Duodenal mucosa (tissue), 2 donors: ENCODE results near the gene CDHR5.
A peak's percentile ranks its signal among the peaks of the same experiment; 100 is the strongest.

Source experiments
- H3K27ac ChIP-seq: one replicate; pipeline ENCODE4 v1.7.0; 2013; ENCODE audit warnings: low read depth, low read length
- H3K27me3 ChIP-seq, 2 donors: one replicate each; pipeline ENCODE4 v1.7.0; 2013; ENCODE audit warnings: low read length in 2 of 2, control low read depth in 1 of 2; ENCODE audit not compliant: insufficient read depth in 2 of 2, control insufficient read depth in 1 of 2
- H3K36me3 ChIP-seq, 2 donors: one replicate each; pipeline ENCODE4 v1.7.0; 2013; ENCODE audit warnings: low read length in 2 of 2, control low read depth in 1 of 2; ENCODE audit not compliant: insufficient read depth in 2 of 2, control insufficient read depth in 1 of 2
- H3K4me1 ChIP-seq, 2 donors: one replicate each; pipeline ENCODE4 v1.7.0; 2013; ENCODE audit warnings: low read length in 2 of 2, control low read depth in 1 of 2; ENCODE audit not compliant: insufficient read depth in 2 of 2, control insufficient read depth in 1 of 2
- H3K4me3 ChIP-seq, 2 donors: one replicate each; pipeline ENCODE4 v1.7.0; 2013; ENCODE audit warnings: low read length in 2 of 2, low read depth in 1 of 2
- H3K9ac ChIP-seq, 2 donors: one replicate each; pipeline ENCODE4 v1.7.0; 2013; ENCODE audit warnings: low read length in 2 of 2, low read depth in 1 of 2
- H3K9me3 ChIP-seq, 2 donors: one replicate each; pipeline ENCODE4 v1.7.0; 2013; ENCODE audit warnings: low read length in 2 of 2, control low read depth in 1 of 2; ENCODE audit not compliant: control insufficient read depth in 1 of 2

Gene CDHR5

GRCh38 chr11:567629-568292 is 57.0 kb downstream of the CDHR5 start:
- Histone ChIP-seq H3K27me3 (no peaks in the 10 kb centered on the region), H3K9ac (peak overlapping the region in 1 of 2 donors; percentile 29), H3K27ac (peak overlapping the region; percentile 70), H3K36me3 (peaks cover 4 to 17% of the 10 kb centered on the region in 2 donors), H3K9me3 (no peaks in the 10 kb centered on the region), H3K4me3 (peak overlapping the region; percentile 61 to 65), H3K4me1 (peaks cover 8 to 17% of the 10 kb centered on the region in 2 donors)

- Histone ChIP-seq H3K9me3 (no peaks in the 10 kb centered on the region), H3K36me3 (peaks cover 4 to 21% of the 10 kb centered on the region in 2 donors), H3K4me3 (peak overlapping the region; percentile 61 to 65), H3K4me1 (peaks cover 11 to 22% of the 10 kb centered on the region in 2 donors), H3K27me3 (no peaks in the 10 kb centered on the region), H3K27ac (no peak overlapping the region), H3K9ac (peak overlapping the region in 1 of 2 donors; percentile 29)
Measured at GRCh38 chr11:567011-567628, 57.6 kb downstream of the CDHR5 start.
